IMR-90 (cell line): ENCODE measurements around the gene HMGCLL1. TPM values are rescaled to one million over a fixed set of nuclear protein-coding genes. Genes with fewer than 3 reads are reported as not detected.

Experiments used
- ATAC-seq: fragments of 200-7000 bp; cut with Tn5 transposase; 2 replicates; pipeline ENCODE4 v1.9.1; 2020; ENCODE audit warnings: low read depth, mild to moderate bottlenecking, moderate library complexity
- BruUV-seq: library from RNA; stranded (reverse); fragments of 400-500 nt; replicated peaks from 2 replicates; lab custom pipeline; 2021; lab: Mats Ljungman, UMichigan
- CTCF ChIA-PET: fragments of 300-600 bp; formaldehyde crosslinking; extraction: SDS; loops from one replicate; lab custom pipeline; 2021; ENCODE audit warnings: antibody characterized with exemption; lab: Yijun Ruan, JAX
- POLR2A ChIA-PET: fragments of 300-600 bp; sonication (Branson Sonifier 250); formaldehyde crosslinking; loops from one replicate; lab custom pipeline; 2022; ENCODE audit warnings: antibody characterized with exemption; ENCODE audit not compliant: unreplicated experiment; lab: Charles Lee
- DNase-seq: peaks from one replicate; pipeline ENCODE4 v3.0.0; 2013
- H2AFZ ChIP-seq: replicated peaks from 2 replicates; pipeline ENCODE3; 2013; ENCODE audit warnings: low read length, mild to moderate bottlenecking; ENCODE audit not compliant: poor library complexity
- H2AK5ac ChIP-seq: 2 replicates; pipeline ENCODE4 v1.6.1; 2013; ENCODE audit warnings: low read depth, low read length, inconsistent platforms
- H2AK9ac ChIP-seq: replicated peaks from 2 replicates; pipeline ENCODE3; 2013; ENCODE audit warnings: mild to moderate bottlenecking, low read depth, low read length, moderate library complexity; ENCODE audit not compliant: poor library complexity
- H2BK120ac ChIP-seq: 2 replicates; pipeline ENCODE4 v1.6.1; 2013; ENCODE audit warnings: low read depth, low read length, inconsistent platforms
- H2BK15ac ChIP-seq: 3 replicates; pipeline ENCODE4 v1.6.1; 2013; ENCODE audit warnings: low read depth, low read length, inconsistent platforms
- H2BK20ac ChIP-seq: 2 replicates; pipeline ENCODE4 v1.6.1; 2013; ENCODE audit warnings: low read depth, mild to moderate bottlenecking, inconsistent platforms, low read length, moderate library complexity
- H2BK5ac ChIP-seq: 2 replicates; pipeline ENCODE4 v1.6.1; 2013; ENCODE audit warnings: mild to moderate bottlenecking, low read depth, low read length, inconsistent platforms; ENCODE audit not compliant: poor library complexity, severe bottlenecking
- H3K14ac ChIP-seq: replicated peaks from 2 replicates; pipeline ENCODE4 v1.6.1; 2013; ENCODE audit warnings: low read depth, low read length, inconsistent platforms
- H3K18ac ChIP-seq: 2 replicates; pipeline ENCODE4 v1.6.1; 2013; ENCODE audit warnings: low read depth, low read length, control low read depth
- H3K23ac ChIP-seq: 2 replicates; pipeline ENCODE4 v1.6.1; 2013; ENCODE audit warnings: low read depth, low read length, inconsistent platforms
- H3K27ac ChIP-seq: 2 replicates; pipeline ENCODE4 v1.5.1; 2013; ENCODE audit warnings: mild to moderate bottlenecking, control low read depth, low read length; ENCODE audit not compliant: insufficient read depth
- H3K27me3 ChIP-seq: 2 replicates; pipeline ENCODE4 v1.6.1; 2013; ENCODE audit warnings: low read length; ENCODE audit not compliant: control insufficient read depth, insufficient read depth
- H3K36me3 ChIP-seq: 2 replicates; pipeline ENCODE4 v1.6.1; 2013; ENCODE audit warnings: low read length, mixed read lengths; ENCODE audit not compliant: control insufficient read depth, insufficient read depth
- H3K4ac ChIP-seq: 2 replicates; pipeline ENCODE4 v1.6.1; 2013; ENCODE audit warnings: low read depth, low read length, inconsistent platforms
- H3K4me1 ChIP-seq: 2 replicates; pipeline ENCODE4 v1.6.1; 2013; ENCODE audit warnings: low read length, mixed read lengths; ENCODE audit not compliant: control insufficient read depth, insufficient read depth
- H3K4me2 ChIP-seq: 2 replicates; pipeline ENCODE4 v1.6.1; 2013; ENCODE audit warnings: low read depth, mild to moderate bottlenecking, control low read depth, low read length, moderate library complexity
- H3K4me3 ChIP-seq: 2 replicates; pipeline ENCODE4 v1.5.1; 2013; ENCODE audit warnings: low read depth, mild to moderate bottlenecking, control low read depth, low read length, moderate library complexity; ENCODE audit not compliant: insufficient read depth
- H3K56ac ChIP-seq: 2 replicates; pipeline ENCODE4 v1.6.1; 2013; ENCODE audit warnings: low read length, inconsistent platforms; ENCODE audit not compliant: insufficient read depth; ENCODE audit errors: extremely low read depth
- H3K79me1 ChIP-seq, 2 experiments: 2 replicates each; pipeline ENCODE4 v1.6.1; 2013; ENCODE audit warnings: low read length in 2 of 2, inconsistent platforms in 1 of 2, low read depth in 1 of 2
- H3K9ac ChIP-seq: 2 replicates; pipeline ENCODE4 v1.6.1; 2013; ENCODE audit warnings: low read depth, low read length, control low read depth
- H3K9me1 ChIP-seq: 2 replicates; pipeline ENCODE4 v1.6.1; 2013; ENCODE audit warnings: low read length, inconsistent platforms; ENCODE audit not compliant: insufficient read depth
- H3K9me3 ChIP-seq: 2 replicates; pipeline ENCODE4 v1.6.1; 2013; ENCODE audit warnings: low read length; ENCODE audit not compliant: control insufficient read depth, insufficient read depth
- H4K20me1 ChIP-seq: 2 replicates; pipeline ENCODE4 v1.6.1; 2013; ENCODE audit warnings: low read length, inconsistent platforms; ENCODE audit not compliant: insufficient read depth
- H4K5ac ChIP-seq: 2 replicates; pipeline ENCODE4 v1.6.1; 2013; ENCODE audit warnings: mild to moderate bottlenecking, low read depth, low read length, control low read depth
- H4K8ac ChIP-seq, 2 experiments: 2 replicates each; pipeline ENCODE4 v1.6.1; 2013; ENCODE audit warnings: low read depth in 2 of 2, low read length in 2 of 2, control low read depth in 1 of 2, inconsistent platforms in 1 of 2
- H4K91ac ChIP-seq: 2 replicates; pipeline ENCODE4 v1.6.1; 2013; ENCODE audit warnings: low read depth, low read length, inconsistent platforms; ENCODE audit not compliant: insufficient read depth
- CHD1 ChIP-seq: IDR thresholded peaks from 2 replicates; pipeline ENCODE4 v1.6.1; 2012; ENCODE audit warnings: low read depth, low read length, improper control_type of control experiment
- NFE2L2 ChIP-seq: fragments of 150-350 bp; IDR thresholded peaks from 2 replicates; pipeline ENCODE4 v1.6.1; 2016; ENCODE audit warnings: low read depth, mild to moderate bottlenecking, low read length
- RAD21 ChIP-seq: IDR thresholded peaks from 2 replicates; pipeline ENCODE4 v1.6.1; 2012; ENCODE audit warnings: low read length, improper control_type of control experiment
- RCOR1 ChIP-seq: IDR thresholded peaks from 2 replicates; pipeline ENCODE4 v1.6.1; 2012; ENCODE audit warnings: mild to moderate bottlenecking, low read length, improper control_type of control experiment; ENCODE audit not compliant: insufficient replicate concordance
- RFX5 ChIP-seq: IDR thresholded peaks from 2 replicates; pipeline ENCODE4 v1.8.0; 2012; ENCODE audit warnings: low read depth, mild to moderate bottlenecking, low read length, moderate library complexity
- SMC3 ChIP-seq: fragments of 150-350 bp; IDR thresholded peaks from 2 replicates; pipeline ENCODE4 v1.6.1; 2016; ENCODE audit warnings: low read depth, mild to moderate bottlenecking, antibody characterized with exemption, low read length, moderate library complexity
- WGBS, 2 experiments: methylation state at CpG; one replicate each; pipeline versions ENCODE4 v1.1.5 to v1.1.7; 2013; ENCODE audit warnings: missing lambda C conversion rate in 2 of 2; ENCODE audit not compliant: insufficient read length in 1 of 2; ENCODE audit errors: extremely low coverage in 2 of 2; 5-methylcytosine and 5-hydroxymethylcytosine counted together
- dilution Hi-C: fragments of 300-500 bp; cut with HindIII; formaldehyde crosslinking; loops from one replicate; pipeline ENCODE4 v1.14.3; 2018; ENCODE audit warnings: low sequenced_read_pairs; ENCODE audit not compliant: unreplicated experiment
- in situ Hi-C: fragments of 300-500 bp; cut with MboI; formaldehyde crosslinking; loops from 3 replicates; pipeline ENCODE4 v1.14.3; 2019; ENCODE audit warnings: low sequenced_read_pairs, inconsistent platforms, mixed read lengths
- intact Hi-C: fragments of 100-400 bp; cut with micrococcal nuclease; formaldehyde crosslinking; loops from 2 replicates; pipeline ENCODE4 v1.10.0; 2022
- polyA plus RNA-seq, 3 experiments: library from polyadenylated mRNA; depleted of rRNA; stranded (reverse); fragments of >200 nt; gene quantifications; 2 replicates each; pipeline ENCODE4 v1.2.3, GENCODE V29; 2012; ENCODE audit warnings: low replicate concordance in 1 of 3
- total RNA-seq: library from RNA; depleted of rRNA; stranded (reverse); fragments of >200 nt; gene quantifications from 2 replicates; pipeline ENCODE4 v1.2.3, GENCODE V29; 2012
- TF ChIP-seq, protein P1 (sequence below): fragments of 150-350 bp; IDR thresholded peaks from 2 replicates; pipeline ENCODE4 v1.6.1; 2017; ENCODE audit warnings: mild to moderate bottlenecking, antibody characterized with exemption, low read length, low read depth

The HMGCLL1 gene
- total and polyA plus RNA-seq, 2 of the 4 experiments (the other 2 are of a cell fraction): 0.03 TPM; not detected in 1

DNA sequence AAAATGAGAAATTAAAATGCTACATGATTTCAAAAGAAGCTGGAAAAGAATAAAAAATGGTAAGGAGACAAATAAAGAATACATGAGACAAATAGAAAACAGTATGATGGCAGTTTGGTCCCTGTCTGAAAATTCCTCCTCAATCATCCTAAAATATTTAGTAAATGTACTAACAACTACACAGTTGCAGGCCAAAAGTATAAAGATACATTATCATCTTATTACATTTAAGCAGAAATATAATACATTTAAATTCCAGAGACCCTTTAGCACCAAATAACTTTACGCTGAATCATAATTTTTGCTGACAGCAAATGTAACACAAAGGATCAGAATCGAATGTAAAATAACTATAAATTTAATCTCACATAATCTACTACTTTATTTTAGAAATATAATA, 4.4 kb downstream of the HMGCLL1 start:
- in situ Hi-C loops: no loop called here
- CTCF ChIA-PET: no interaction called here

More for the DNA sequence above, 4.4 kb downstream of the HMGCLL1 start:
- Histone ChIP-seq H3K27me3 (peaks cover 6% of the 10 kb centered on the region; the same call in 1 of the 2 replicates), H2BK120ac (no peak overlapping the region), H3K36me3 (no peaks in the 10 kb centered on the region), H4K8ac (no peak overlapping the region), H2BK15ac (no peak overlapping the region), H3K9ac (no peak overlapping the region), H2BK20ac (no peak overlapping the region), H3K18ac (no peak overlapping the region), H3K27ac (no peak overlapping the region), H3K23ac (no peak overlapping the region), H3K79me1 (no peaks in the 10 kb centered on the region), H3K4me2 (no peak overlapping the region), H2BK5ac (no peak overlapping the region), H3K4ac (no peak overlapping the region), H3K14ac (no peak overlapping the region), H2AK9ac (no peak overlapping the region), H4K91ac (no peak overlapping the region), H2AFZ (no peak overlapping the region), H4K5ac (no peak overlapping the region), H4K20me1 (no peaks in the 10 kb centered on the region), H3K9me1 (no peaks in the 10 kb centered on the region; the same call in 1 of the 2 replicates), H3K4me1 (no peaks in the 10 kb centered on the region), H2AK5ac (no peak overlapping the region), H3K4me3 (no peak overlapping the region), H3K56ac (no peak overlapping the region), H3K9me3 (no peaks in the 10 kb centered on the region)
- dilution Hi-C loops: no loop called here
- POLR2A ChIA-PET: no interaction called here
- DNase-seq: no peak
- no peak for ATAC-seq
- no TSS peak for BruUV-seq
- TF ChIP-seq, protein P1, sequence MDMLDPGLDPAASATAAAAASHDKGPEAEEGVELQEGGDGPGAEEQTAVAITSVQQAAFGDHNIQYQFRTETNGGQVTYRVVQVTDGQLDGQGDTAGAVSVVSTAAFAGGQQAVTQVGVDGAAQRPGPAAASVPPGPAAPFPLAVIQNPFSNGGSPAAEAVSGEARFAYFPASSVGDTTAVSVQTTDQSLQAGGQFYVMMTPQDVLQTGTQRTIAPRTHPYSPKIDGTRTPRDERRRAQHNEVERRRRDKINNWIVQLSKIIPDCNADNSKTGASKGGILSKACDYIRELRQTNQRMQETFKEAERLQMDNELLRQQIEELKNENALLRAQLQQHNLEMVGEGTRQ: no peak
- TF ChIP-seq NFE2L2 (no peak), RFX5 (no peak), RCOR1 (no peak), RAD21 (no peak), CHD1 (no peak), SMC3 (no peak)
- intact Hi-C loops: no loop called here
- no CpG with 5 or more reads among the region's 2 CpGs for WGBS, 2 experiments
